Measurements from ENCODE around the gene ZNF488. TPM values are rescaled to one million over a fixed set of nuclear protein-coding genes. Genes with fewer than 3 reads are reported as not detected.

Gene ZNF488
- polyA plus RNA-seq, 2 of the 4 experiments (the other 2 are of a cell fraction): 4.0 to 8.3 TPM

DNA sequence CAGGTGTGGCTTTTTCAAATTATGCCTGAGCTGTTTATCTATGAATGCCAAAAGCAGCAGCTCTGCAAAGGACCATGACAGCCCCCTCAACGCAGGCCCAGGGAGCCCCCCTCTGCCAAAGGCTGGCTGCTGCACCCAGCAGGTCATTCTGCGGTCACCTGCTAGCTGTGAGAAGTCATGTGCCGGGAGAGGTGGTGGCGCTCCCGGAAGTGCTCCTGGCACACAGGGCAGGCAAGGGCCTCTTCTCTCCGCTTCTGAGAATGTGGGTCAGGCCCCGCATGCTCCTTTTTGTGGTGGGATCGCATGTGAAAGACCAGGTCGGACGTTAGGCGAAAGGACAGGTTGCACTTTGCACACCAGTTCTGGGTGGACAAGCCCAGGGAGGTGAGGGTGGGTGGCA lies 16.4 kb downstream of the ZNF488 start:
- WGBS (ENCODE audit: missing lambda C conversion rate): 87% methylated on average over 7 of the region's 11 CpGs
- no peak overlapping the region for H3K27ac ChIP-seq
- no peak overlapping the region for H3K4me3 ChIP-seq
- no peak for DNase-seq (ENCODE audit: low read depth in 1 of 2, low spot score in 1 of 2)
- H3K4me1 ChIP-seq: no peaks in the 10 kb centered on the region
- no peaks in the 10 kb centered on the region for H3K9me3 ChIP-seq
- H3K4me2 ChIP-seq: no peak overlapping the region
- FAIRE-seq: no peak
- TF ChIP-seq, protein P1, sequence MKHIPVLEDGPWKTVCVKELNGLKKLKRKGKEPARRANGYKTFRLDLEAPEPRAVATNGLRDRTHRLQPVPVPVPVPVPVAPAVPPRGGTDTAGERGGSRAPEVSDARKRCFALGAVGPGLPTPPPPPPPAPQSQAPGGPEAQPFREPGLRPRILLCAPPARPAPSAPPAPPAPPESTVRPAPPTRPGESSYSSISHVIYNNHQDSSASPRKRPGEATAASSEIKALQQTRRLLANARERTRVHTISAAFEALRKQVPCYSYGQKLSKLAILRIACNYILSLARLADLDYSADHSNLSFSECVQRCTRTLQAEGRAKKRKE (CRISPR knock-in tag; IDR thresholded peaks at IDR 0.05; ENCODE audit: low read depth): no peak
- TF ChIP-seq ZC3H11A (IDR thresholded peaks at IDR 0.05) (no peak), KDM5A (IDR thresholded peaks at IDR 0.05) (no peak), RARB (CRISPR knock-in tag; IDR thresholded peaks at IDR 0.05) (no peak), HEYL (CRISPR knock-in tag; IDR thresholded peaks at IDR 0.05) (no peak), MYC (IDR thresholded peaks at IDR 0.05; ENCODE audit: borderline replicate concordance, low read length) (no peak), POLR2A (IDR thresholded peaks at IDR 0.05; ENCODE audit: low read length) (no peak), EP300 (IDR thresholded peaks at IDR 0.05) (no peak), NFE2L2 (conservative IDR thresholded peaks at IDR 0.05; ENCODE audit: low read length) (no peak), GATA3 (IDR thresholded peaks at IDR 0.05; ENCODE audit: borderline replicate concordance) (no peak), ESRRA (IDR thresholded peaks at IDR 0.05; ENCODE audit: borderline replicate concordance, low read length) (no peak), HOXB13 (CRISPR knock-in tag; IDR thresholded peaks at IDR 0.05; ENCODE audit: low read depth) (no peak)
- TF ChIP-seq, protein P2, sequence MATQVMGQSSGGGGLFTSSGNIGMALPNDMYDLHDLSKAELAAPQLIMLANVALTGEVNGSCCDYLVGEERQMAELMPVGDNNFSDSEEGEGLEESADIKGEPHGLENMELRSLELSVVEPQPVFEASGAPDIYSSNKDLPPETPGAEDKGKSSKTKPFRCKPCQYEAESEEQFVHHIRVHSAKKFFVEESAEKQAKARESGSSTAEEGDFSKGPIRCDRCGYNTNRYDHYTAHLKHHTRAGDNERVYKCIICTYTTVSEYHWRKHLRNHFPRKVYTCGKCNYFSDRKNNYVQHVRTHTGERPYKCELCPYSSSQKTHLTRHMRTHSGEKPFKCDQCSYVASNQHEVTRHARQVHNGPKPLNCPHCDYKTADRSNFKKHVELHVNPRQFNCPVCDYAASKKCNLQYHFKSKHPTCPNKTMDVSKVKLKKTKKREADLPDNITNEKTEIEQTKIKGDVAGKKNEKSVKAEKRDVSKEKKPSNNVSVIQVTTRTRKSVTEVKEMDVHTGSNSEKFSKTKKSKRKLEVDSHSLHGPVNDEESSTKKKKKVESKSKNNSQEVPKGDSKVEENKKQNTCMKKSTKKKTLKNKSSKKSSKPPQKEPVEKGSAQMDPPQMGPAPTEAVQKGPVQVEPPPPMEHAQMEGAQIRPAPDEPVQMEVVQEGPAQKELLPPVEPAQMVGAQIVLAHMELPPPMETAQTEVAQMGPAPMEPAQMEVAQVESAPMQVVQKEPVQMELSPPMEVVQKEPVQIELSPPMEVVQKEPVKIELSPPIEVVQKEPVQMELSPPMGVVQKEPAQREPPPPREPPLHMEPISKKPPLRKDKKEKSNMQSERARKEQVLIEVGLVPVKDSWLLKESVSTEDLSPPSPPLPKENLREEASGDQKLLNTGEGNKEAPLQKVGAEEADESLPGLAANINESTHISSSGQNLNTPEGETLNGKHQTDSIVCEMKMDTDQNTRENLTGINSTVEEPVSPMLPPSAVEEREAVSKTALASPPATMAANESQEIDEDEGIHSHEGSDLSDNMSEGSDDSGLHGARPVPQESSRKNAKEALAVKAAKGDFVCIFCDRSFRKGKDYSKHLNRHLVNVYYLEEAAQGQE (IDR thresholded peaks at IDR 0.05): no peak
- CTCF ChIA-PET: interaction anchor here (1.5 to 5.2 kb wide), 3 partner anchors 8 to 343 kb away, joined by 4 to 27 read pairs (median 8); no protein-coding TSS in a partner anchor
- POLR2A ChIA-PET: interaction anchor here (0.9 kb wide), 1 partner anchor 17 kb away, joined by 3 read pairs; the partner anchor contains the start of gene ZNF488
- ATAC-seq: no peak

DNA sequence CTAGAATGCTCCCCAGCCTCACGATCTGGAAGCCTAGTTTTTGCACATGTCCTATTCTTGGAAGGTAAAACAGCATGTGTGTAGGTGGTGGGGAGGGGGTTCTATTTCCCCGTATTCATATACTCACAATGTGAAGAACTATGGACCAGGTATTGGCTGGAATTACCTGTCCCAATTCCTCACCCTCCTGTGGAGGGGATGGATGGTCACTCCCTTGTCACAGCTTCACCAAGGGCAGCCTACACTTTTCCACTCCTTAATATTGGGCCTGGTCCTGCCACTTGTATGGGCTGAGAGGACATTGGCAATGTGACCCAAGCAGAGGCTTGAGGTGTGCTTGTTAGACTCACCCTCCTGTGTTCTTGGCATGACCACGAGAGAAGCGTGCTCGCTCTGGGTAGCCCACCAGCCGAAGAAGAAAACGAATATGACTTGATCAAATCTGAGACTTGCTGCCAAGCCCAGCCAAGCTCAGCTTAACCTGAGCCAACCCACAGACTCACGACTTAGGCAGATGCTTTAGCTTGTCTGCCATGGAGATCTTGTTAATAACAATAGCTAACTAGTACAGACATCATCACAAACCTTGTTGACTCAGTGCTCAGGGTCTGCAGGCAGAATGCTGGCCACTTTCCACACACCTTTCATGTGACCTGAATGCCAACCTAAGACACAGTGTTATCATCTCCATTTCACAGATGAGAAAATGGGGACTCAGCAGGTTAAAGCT lies 17.2 kb downstream of the ZNF488 start:
- 76% methylated on average over 8 of the region's 8 CpGs for WGBS (ENCODE audit: missing lambda C conversion rate)
- ATAC-seq (no peak), FAIRE-seq (no peak), DNase-seq (ENCODE audit: low read depth in 1 of 2, low spot score in 1 of 2) (no peak)
- ChIA-PET POLR2A (interaction anchor here (0.9 kb wide), 1 partner anchor 17 kb away, joined by 3 read pairs; the partner anchor contains the start of gene ZNF488), CTCF (interaction anchor here (0.7 to 2.4 kb wide), 3 partner anchors 8 to 26 kb away, joined by 3 to 8 read pairs (median 3); no protein-coding TSS in a partner anchor)
- Histone ChIP-seq H3K27ac (no peak overlapping the region), H3K4me3 (no peak overlapping the region), H3K4me1 (no peaks in the 10 kb centered on the region), H3K9me3 (no peaks in the 10 kb centered on the region), H3K4me2 (no peak overlapping the region)
- TF ChIP-seq CBX2 (IDR thresholded peaks at IDR 0.05; ENCODE audit: borderline replicate concordance, low read depth) (no peak), SREBF2 (IDR thresholded peaks at IDR 0.05) (no peak), CEBPB (IDR thresholded peaks at IDR 0.05) (no peak), HOXB13 (CRISPR knock-in tag; IDR thresholded peaks at IDR 0.05; ENCODE audit: low read depth) (no peak), RFX5 (IDR thresholded peaks at IDR 0.05) (no peak), RNF2 (IDR thresholded peaks at IDR 0.05; ENCODE audit: borderline replicate concordance, low read depth) (no peak), EHF (CRISPR knock-in tag; IDR thresholded peaks at IDR 0.05) (no peak), TFCP2L1 (CRISPR knock-in tag; IDR thresholded peaks at IDR 0.05) (no peak), JUNB (IDR thresholded peaks at IDR 0.05) (no peak), GATA3 (IDR thresholded peaks at IDR 0.05; ENCODE audit: borderline replicate concordance) (no peak), EP300 (IDR thresholded peaks at IDR 0.05) (no peak), SMC3 (IDR thresholded peaks at IDR 0.05) (no peak), HOXA7 (CRISPR knock-in tag; IDR thresholded peaks at IDR 0.05) (no peak), ZFP36 (IDR thresholded peaks at IDR 0.05; ENCODE audit: borderline replicate concordance, partially characterized antibody) (no peak)
- TF ChIP-seq, protein P3, sequence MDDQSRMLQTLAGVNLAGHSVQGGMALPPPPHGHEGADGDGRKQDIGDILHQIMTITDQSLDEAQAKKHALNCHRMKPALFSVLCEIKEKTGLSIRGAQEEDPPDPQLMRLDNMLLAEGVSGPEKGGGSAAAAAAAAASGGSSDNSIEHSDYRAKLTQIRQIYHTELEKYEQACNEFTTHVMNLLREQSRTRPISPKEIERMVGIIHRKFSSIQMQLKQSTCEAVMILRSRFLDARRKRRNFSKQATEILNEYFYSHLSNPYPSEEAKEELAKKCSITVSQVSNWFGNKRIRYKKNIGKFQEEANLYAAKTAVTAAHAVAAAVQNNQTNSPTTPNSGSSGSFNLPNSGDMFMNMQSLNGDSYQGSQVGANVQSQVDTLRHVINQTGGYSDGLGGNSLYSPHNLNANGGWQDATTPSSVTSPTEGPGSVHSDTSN (IDR thresholded peaks at IDR 0.05): no peak

All from A549 (cell line).